ENCODE data around the gene SYNC.
"Not testable (repeated sequence)": the region's sequence is repeated elsewhere in the genome, so short reads cannot be mapped to it uniquely, and the experiment has no call there.

SYNC gene

GRCh38 chr1:32676945-32677344, 25.6 kb downstream of the SYNC start:
- H3K4me2 ChIP-seq (ENCODE audit: low read length), result no peak overlapping the region
- H3K27me3 ChIP-seq (ENCODE audit: control insufficient read depth, low read length), result no peaks in the 10 kb centered on the region
- H3K9me3 ChIP-seq (ENCODE audit: control insufficient read depth, insufficient read depth, low read length), result no peaks in the 10 kb centered on the region
- no peaks in the 10 kb centered on the region for H3K9me2 ChIP-seq (replicated peaks; ENCODE audit: control insufficient read depth, low read length)
- peaks cover 13% of the 10 kb centered on the region for H3F3A ChIP-seq (ENCODE audit: control insufficient read depth, insufficient read depth)
- no peaks in the 10 kb centered on the region for H3K4me1 ChIP-seq (ENCODE audit: control insufficient read depth, low read length)
- peaks cover 91% of the 10 kb centered on the region for H3K36me3 ChIP-seq (ENCODE audit: control insufficient read depth, low read length)
- H3K27ac ChIP-seq (ENCODE audit: low read depth, low read length), result no peak overlapping the region
- H4K20me1 ChIP-seq (ENCODE audit: control insufficient read depth, insufficient read depth, low read depth, low read length), result peaks cover 3% of the 10 kb centered on the region; the same call in 1 of the 2 replicates
- no peak overlapping the region for H3K4me3 ChIP-seq (ENCODE audit: low read length)
- no peak for TF ChIP-seq CTCF (IDR thresholded peaks at IDR 0.05; ENCODE audit: low read depth, low read length, poor library complexity, severe bottlenecking)
- no peak for TF ChIP-seq EZH2phosphoT487 (IDR thresholded peaks at IDR 0.05; ENCODE audit: borderline replicate concordance, low read length)
- H3K79me2 ChIP-seq (ENCODE audit: control insufficient read depth, low read length), result peaks cover 4% of the 10 kb centered on the region; the same call in 1 of the 2 replicates

GRCh38 chr1:32668716-32669115, 33.9 kb downstream of the SYNC start:
- not testable (repeated sequence) for H3K4me3 ChIP-seq (ENCODE audit: low read length); H3K27ac ChIP-seq (ENCODE audit: low read depth, low read length); H3K4me1 ChIP-seq (ENCODE audit: control insufficient read depth, low read length); H3K4me2 ChIP-seq (ENCODE audit: low read length); H3K27me3 ChIP-seq (ENCODE audit: control insufficient read depth, low read length); H3K9me3 ChIP-seq (ENCODE audit: control insufficient read depth, insufficient read depth, low read length); H3K9me2 ChIP-seq (replicated peaks; ENCODE audit: control insufficient read depth, low read length); H3F3A ChIP-seq (ENCODE audit: control insufficient read depth, insufficient read depth); H4K20me1 ChIP-seq (ENCODE audit: control insufficient read depth, insufficient read depth, low read depth, low read length)
- peaks cover 59% of the 10 kb centered on the region for H3K79me2 ChIP-seq (ENCODE audit: control insufficient read depth, low read length)
- H3K36me3 ChIP-seq (ENCODE audit: control insufficient read depth, low read length), result peaks cover 96% of the 10 kb centered on the region

GRCh38 chr1:32666901-32667566, 35.5 kb downstream of the SYNC start:
- Histone ChIP-seq H3K27me3 (ENCODE audit: control insufficient read depth, low read length) (no peaks in the 10 kb centered on the region), H3K79me2 (ENCODE audit: control insufficient read depth, low read length) (peaks cover 70% of the 10 kb centered on the region), H3K4me1 (ENCODE audit: control insufficient read depth, low read length) (no peaks in the 10 kb centered on the region), H3K9me2 (replicated peaks; ENCODE audit: control insufficient read depth, low read length) (no peaks in the 10 kb centered on the region), H3K4me3 (ENCODE audit: low read length) (no peak overlapping the region), H3F3A (ENCODE audit: control insufficient read depth, insufficient read depth) (peaks cover 6% of the 10 kb centered on the region; the same call in 1 of the 2 replicates), H3K27ac (ENCODE audit: low read depth, low read length) (no peak overlapping the region), H3K9me3 (ENCODE audit: control insufficient read depth, insufficient read depth, low read length) (no peaks in the 10 kb centered on the region), H3K4me2 (ENCODE audit: low read length) (no peak overlapping the region), H4K20me1 (ENCODE audit: control insufficient read depth, insufficient read depth, low read depth, low read length) (peaks cover 5% of the 10 kb centered on the region; the same call in 1 of the 2 replicates), H3K36me3 (ENCODE audit: control insufficient read depth, low read length) (peaks cover 94% of the 10 kb centered on the region)
- TF ChIP-seq EZH2phosphoT487 (IDR thresholded peaks at IDR 0.05; ENCODE audit: borderline replicate concordance, low read length), result no peak
- no peak for TF ChIP-seq CTCF (IDR thresholded peaks at IDR 0.05; ENCODE audit: low read depth, low read length, poor library complexity, severe bottlenecking)

- peaks cover 10% of the 10 kb centered on the region for H3K4me1 ChIP-seq (ENCODE audit: control insufficient read depth, low read length)
- H3K9me2 ChIP-seq (replicated peaks; ENCODE audit: control insufficient read depth, low read length), result no peaks in the 10 kb centered on the region
- H4K20me1 ChIP-seq (ENCODE audit: control insufficient read depth, insufficient read depth, low read depth, low read length), result peaks cover 6% of the 10 kb centered on the region; the same call in 1 of the 2 replicates
- no peak overlapping the region for H3K27ac ChIP-seq (ENCODE audit: low read depth, low read length)
- H3K9me3 ChIP-seq (ENCODE audit: control insufficient read depth, insufficient read depth, low read length), result no peaks in the 10 kb centered on the region
- H3K36me3 ChIP-seq (ENCODE audit: control insufficient read depth, low read length), result peaks cover 94% of the 10 kb centered on the region
- H3K27me3 ChIP-seq (ENCODE audit: control insufficient read depth, low read length), result no peaks in the 10 kb centered on the region
- no peak for TF ChIP-seq CTCF (IDR thresholded peaks at IDR 0.05; ENCODE audit: low read depth, low read length, poor library complexity, severe bottlenecking)
- TF ChIP-seq EZH2phosphoT487 (IDR thresholded peaks at IDR 0.05; ENCODE audit: borderline replicate concordance, low read length), result no peak
- no peak overlapping the region for H3K4me2 ChIP-seq (ENCODE audit: low read length)
- peaks cover 78% of the 10 kb centered on the region for H3K79me2 ChIP-seq (ENCODE audit: control insufficient read depth, low read length)
- H3F3A ChIP-seq (ENCODE audit: control insufficient read depth, insufficient read depth), result peaks cover 6% of the 10 kb centered on the region; the same call in 1 of the 2 replicates
- H3K4me3 ChIP-seq (ENCODE audit: low read length), result no peak overlapping the region
Measured at GRCh38 chr1:32665915-32666314, 36.7 kb downstream of the SYNC start.

Measured in DOHH2 (cell line).